GM12878 (cell line): ENCODE measurements around the gene CACNA2D1. TPM values are rescaled to one million over a fixed set of nuclear protein-coding genes. Genes with fewer than 3 reads are reported as not detected.

Experiments
- ATAC-seq: fragments of 200-7000 bp; cut with Tn5 transposase; 3 replicates; pipeline ENCODE4 v1.9.1; 2020; ENCODE audit warnings: mild to moderate bottlenecking, moderate library complexity
- BruUV-seq: library from RNA; stranded (reverse); fragments of 400-500 nt; replicated peaks from 2 replicates; lab custom pipeline; 2021; lab: Mats Ljungman, UMichigan
- CTCF ChIA-PET: fragments of 300-600 bp; sonication (Branson Sonifier 250); formaldehyde crosslinking; extraction: SDS; loops from one replicate; lab custom pipeline; 2021; ENCODE audit warnings: inconsistent platforms; lab: Yijun Ruan, JAX
- POLR2A ChIA-PET: fragments of 350-600 bp; formaldehyde crosslinking; extraction: SDS; loops from one replicate; lab custom pipeline; 2021; ENCODE audit warnings: inconsistent platforms; lab: Charles Lee
- RAD21 ChIA-PET: fragments of 300-600 bp; sonication (Branson Sonifier 250); formaldehyde crosslinking; loops from one replicate; lab custom pipeline; 2023; ENCODE audit warnings: antibody characterized with exemption; ENCODE audit not compliant: unreplicated experiment; lab: Charles Lee
- SMC1A ChIA-PET: fragments of 300-600 bp; sonication (Branson Sonifier 250); formaldehyde crosslinking; loops from one replicate; lab custom pipeline; 2023; ENCODE audit not compliant: unreplicated experiment, uncharacterized antibody; lab: Charles Lee
- DNase-seq: peaks from one replicate; pipeline ENCODE4 v3.0.0-alpha.2; 2011; ENCODE audit warnings: low read depth, low spot score
- FAIRE-seq: peaks from 3 replicates; lab custom pipeline; 2011; peaks lifted over from hg19 to GRCh38; lab: Jason Lieb, UNC
- H2AFZ ChIP-seq: 2 replicates; pipeline ENCODE4 v1.6.0; 2011; ENCODE audit warnings: low read depth, low read length, control low read depth; ENCODE audit not compliant: control insufficient read depth
- H3K27ac ChIP-seq: 2 replicates; pipeline ENCODE4 v1.5.1; 2011; ENCODE audit warnings: control low read depth; ENCODE audit not compliant: control insufficient read depth, insufficient read depth
- H3K27me3 ChIP-seq, 2 experiments: replicated peaks in 1 of 2; 2 replicates each; pipeline versions ENCODE4 v1.6.0 to v1.6.1; 2011; ENCODE audit warnings: low read length in 1 of 2; ENCODE audit not compliant: control insufficient read depth in 2 of 2, insufficient read depth in 2 of 2
- H3K36me3 ChIP-seq, 2 experiments: 2 replicates each; pipeline ENCODE4 v1.5.1; 2011; ENCODE audit warnings: low read length in 1 of 2; ENCODE audit not compliant: control insufficient read depth in 2 of 2, insufficient read depth in 2 of 2
- H3K4me1 ChIP-seq: 2 replicates; pipeline ENCODE4 v1.6.1; 2011; ENCODE audit warnings: mild to moderate bottlenecking, low read length, moderate library complexity, mixed read lengths; ENCODE audit not compliant: control insufficient read depth, insufficient read depth
- H3K4me2 ChIP-seq: 2 replicates; pipeline ENCODE4 v1.6.0; 2011; ENCODE audit warnings: control low read depth; ENCODE audit not compliant: control insufficient read depth, insufficient read depth
- H3K4me3 ChIP-seq: fragments of 200-600 bp; sonication (generic); 2 replicates; pipeline ENCODE4 v1.5.1; 2016
- H3K79me2 ChIP-seq: 2 replicates; pipeline ENCODE4 v1.6.0; 2011; ENCODE audit warnings: low read length; ENCODE audit not compliant: control insufficient read depth, insufficient read depth
- H3K9ac ChIP-seq: 2 replicates; pipeline ENCODE4 v1.8.0; 2011; ENCODE audit warnings: low read length, control low read depth, mixed read lengths; ENCODE audit not compliant: control insufficient read depth, insufficient read depth
- H3K9me3 ChIP-seq: replicated peaks from 3 replicates; pipeline ENCODE4 v1.5.1; 2011; ENCODE audit warnings: mild to moderate bottlenecking, low read length; ENCODE audit not compliant: control insufficient read depth, insufficient read depth
- H4K20me1 ChIP-seq: 2 replicates; pipeline ENCODE4 v1.6.0; 2011; ENCODE audit not compliant: control insufficient read depth, insufficient read depth
- DPF2 ChIP-seq: fragments of 450-650 bp; IDR thresholded peaks from 2 replicates; pipeline ENCODE4 v1.6.1; 2017; ENCODE audit warnings: mild to moderate bottlenecking
- EED ChIP-seq: sonication (generic); IDR thresholded peaks from 2 replicates; pipeline ENCODE4 v1.6.1; 2016; ENCODE audit warnings: antibody characterized with exemption, low read depth
- EP300 ChIP-seq, 2 experiments: fragments of 150-350 bp in 1 of 2; IDR thresholded peaks; 2 replicates each; pipeline ENCODE4 v1.6.1; 2011 to 2012; ENCODE audit warnings: low read depth in 2 of 2, low read length in 2 of 2, borderline replicate concordance in 1 of 2, improper control_type of control experiment in 1 of 2, inconsistent platforms in 1 of 2; ENCODE audit not compliant: control insufficient read depth in 1 of 2
- EZH2 ChIP-seq: IDR thresholded peaks from 2 replicates; pipeline ENCODE4 v1.6.1; 2012; ENCODE audit warnings: low read depth, mild to moderate bottlenecking, control low read depth, inconsistent platforms, low read length, borderline replicate concordance; ENCODE audit not compliant: control insufficient read depth
- GATAD2B ChIP-seq: fragments of 450-650 bp; conservative IDR thresholded peaks from 2 replicates; pipeline ENCODE4 v1.6.1; 2017; ENCODE audit warnings: low read depth, mild to moderate bottlenecking, moderate library complexity
- HCFC1 ChIP-seq: fragments of 150-350 bp; IDR thresholded peaks from 2 replicates; pipeline ENCODE4 v1.6.1; 2014; ENCODE audit warnings: low read length
- IKZF1 ChIP-seq: fragments of 450-650 bp; conservative IDR thresholded peaks from 2 replicates; pipeline ENCODE4 v1.6.1; 2017; ENCODE audit warnings: antibody characterized with exemption, mild to moderate bottlenecking
- MEF2A ChIP-seq: IDR thresholded peaks from 2 replicates; pipeline ENCODE4 v1.6.1; 2011; ENCODE audit warnings: low read depth, mild to moderate bottlenecking, low read length, moderate library complexity; ENCODE audit not compliant: insufficient read depth
- NFIC ChIP-seq: IDR thresholded peaks from 2 replicates; pipeline ENCODE4 v1.6.1; 2012; ENCODE audit warnings: low read depth, mild to moderate bottlenecking, inconsistent platforms, low read length, moderate library complexity
- NFXL1 ChIP-seq: fragments of 450-650 bp; IDR thresholded peaks from 2 replicates; pipeline ENCODE4 v1.6.1; 2017; ENCODE audit warnings: antibody characterized with exemption, mild to moderate bottlenecking, borderline replicate concordance
- NR2C1 ChIP-seq: fragments of 450-650 bp; IDR thresholded peaks from 2 replicates; pipeline ENCODE4 v1.6.1; 2017; ENCODE audit warnings: antibody characterized with exemption, mild to moderate bottlenecking, moderate library complexity
- SRF ChIP-seq, 2 experiments: IDR thresholded peaks; 2 replicates each; pipeline ENCODE4 v1.6.1; 2011; ENCODE audit warnings: low read depth in 2 of 2, low read length in 2 of 2, mild to moderate bottlenecking in 1 of 2, moderate library complexity in 1 of 2
- TCF7 ChIP-seq: IDR thresholded peaks from 2 replicates; pipeline ENCODE4 v1.6.1; 2014; ENCODE audit warnings: antibody characterized with exemption, borderline replicate concordance
- ZBED1 ChIP-seq: IDR thresholded peaks from 2 replicates; pipeline ENCODE4 v1.6.1; 2016; ENCODE audit warnings: borderline replicate concordance
- ZNF217 ChIP-seq: fragments of 450-650 bp; IDR thresholded peaks from 2 replicates; pipeline ENCODE4 v1.6.1; 2017; ENCODE audit warnings: antibody characterized with exemption, mild to moderate bottlenecking
- ZNF384 ChIP-seq: IDR thresholded peaks from 2 replicates; pipeline ENCODE4 v1.6.1; 2012; ENCODE audit warnings: low read depth, mild to moderate bottlenecking, low read length, improper control_type of control experiment, borderline replicate concordance
- ZNF622 ChIP-seq: fragments of 450-650 bp; IDR thresholded peaks from 2 replicates; pipeline ENCODE4 v1.6.1; 2017; ENCODE audit warnings: mild to moderate bottlenecking, inconsistent platforms
- in situ Hi-C: fragments of 300-500 bp; cut with MboI; formaldehyde crosslinking; loops from 9 replicates; pipeline ENCODE4 v1.14.3; 2018; ENCODE audit warnings: mixed read lengths
- intact Hi-C: fragments of 100-400 bp; cut with micrococcal nuclease; formaldehyde crosslinking; loops from one replicate; pipeline ENCODE4 v1.14.2; 2022; ENCODE audit not compliant: unreplicated experiment
- polyA plus RNA-seq, 11 experiments: library from polyadenylated mRNA; depleted of rRNA in 4 of 11; unstranded in 6 of 11; stranded (reverse) in 5 of 11; fragments of >200 nt; fragmentation: Nextera tagmentation in 4 of 11; fragmentation: Illumina TruSeq in 1 of 11; extraction: Ambion mirVana in 4 of 11; extraction: Trizol in 1 of 11; gene quantifications; 1 replicate in 1 of 11; 2 replicates in 10 of 11; pipeline versions ENCODE4 v1.2.1 to v1.2.3, GENCODE V29; 2011 to 2016; ENCODE audit warnings: inconsistent platforms in 2 of 11, missing spikeins in 2 of 11, low read depth in 1 of 11
- total RNA-seq, 4 experiments: library from RNA; depleted of rRNA in 3 of 4; stranded (reverse); fragments of >200 nt in 3 of 4; fragmentation: Illumina TruSeq in 1 of 4; extraction: Trizol in 1 of 4; gene quantifications; 2 replicates each; pipeline versions ENCODE4 v1.2.1 to v1.2.3, GENCODE V29; 2013 to 2021
- TF ChIP-seq, protein P1 (sequence below): IDR thresholded peaks from 2 replicates; pipeline ENCODE4 v1.6.1; 2011; ENCODE audit warnings: low read depth, low read length, improper control_type of control experiment, borderline replicate concordance
- TF ChIP-seq, protein P2 (sequence below): IDR thresholded peaks from 2 replicates; pipeline ENCODE4 v1.6.1; 2012; ENCODE audit warnings: low read depth, low read length, improper control_type of control experiment

CACNA2D1 gene
- total and polyA plus RNA-seq, 10 of the 15 experiments (the other 5 are each of a cell fraction or from before 2014, with no cell fraction given): 0.14 to 14.8 (median 0.97) TPM

DNA sequence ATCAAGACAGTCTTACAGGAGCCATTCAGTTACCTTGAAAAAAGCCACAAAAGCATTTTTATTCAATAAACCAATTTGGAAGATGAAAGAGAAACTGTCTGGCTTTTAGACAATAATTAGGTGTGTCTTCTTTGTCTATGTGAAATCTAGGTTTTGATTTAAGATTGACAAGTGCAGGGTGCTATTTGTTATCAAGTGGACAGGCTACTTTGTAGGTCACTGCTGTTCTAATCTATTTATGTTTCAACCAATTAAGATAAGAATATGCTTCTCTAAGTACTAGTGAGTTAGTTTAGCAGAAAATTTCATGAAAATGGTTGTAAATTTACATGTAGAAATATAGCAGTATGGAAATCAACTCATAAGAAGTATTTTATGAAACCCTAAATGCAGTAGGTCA, 177.5 kb downstream of the CACNA2D1 start:
- H3K9me3 ChIP-seq: no peaks in the 10 kb centered on the region
- intact Hi-C loops (no loop called here), in situ Hi-C loops (no loop called here)
- H4K20me1 ChIP-seq: no peaks in the 10 kb centered on the region
- peak; percentile 14; the same call in 1 of the 3 replicates for ATAC-seq
- no peak for TF ChIP-seq GATAD2B
- TF ChIP-seq DPF2: no peak
- no peak for TF ChIP-seq ZNF384
- no peak for TF ChIP-seq NFIC
- TF ChIP-seq ZNF622: no peak
- no peak for TF ChIP-seq TCF7
- TF ChIP-seq EP300 (IDR thresholded peaks at IDR 0.05; ENCODE audit: borderline replicate concordance in 1 of 2, control insufficient read depth in 1 of 2, low read depth in 2 of 2, low read length in 2 of 2): no peak
- TF ChIP-seq SRF (IDR thresholded peaks at IDR 0.05; ENCODE audit: low read depth in 2 of 2, low read length in 2 of 2): no peak
- TF ChIP-seq, protein P1, sequence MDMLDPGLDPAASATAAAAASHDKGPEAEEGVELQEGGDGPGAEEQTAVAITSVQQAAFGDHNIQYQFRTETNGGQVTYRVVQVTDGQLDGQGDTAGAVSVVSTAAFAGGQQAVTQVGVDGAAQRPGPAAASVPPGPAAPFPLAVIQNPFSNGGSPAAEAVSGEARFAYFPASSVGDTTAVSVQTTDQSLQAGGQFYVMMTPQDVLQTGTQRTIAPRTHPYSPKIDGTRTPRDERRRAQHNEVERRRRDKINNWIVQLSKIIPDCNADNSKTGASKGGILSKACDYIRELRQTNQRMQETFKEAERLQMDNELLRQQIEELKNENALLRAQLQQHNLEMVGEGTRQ: no peak
- no peak for TF ChIP-seq NR2C1
- no peak for TF ChIP-seq NFXL1
- no peak for TF ChIP-seq MEF2A
- TF ChIP-seq, protein P2, sequence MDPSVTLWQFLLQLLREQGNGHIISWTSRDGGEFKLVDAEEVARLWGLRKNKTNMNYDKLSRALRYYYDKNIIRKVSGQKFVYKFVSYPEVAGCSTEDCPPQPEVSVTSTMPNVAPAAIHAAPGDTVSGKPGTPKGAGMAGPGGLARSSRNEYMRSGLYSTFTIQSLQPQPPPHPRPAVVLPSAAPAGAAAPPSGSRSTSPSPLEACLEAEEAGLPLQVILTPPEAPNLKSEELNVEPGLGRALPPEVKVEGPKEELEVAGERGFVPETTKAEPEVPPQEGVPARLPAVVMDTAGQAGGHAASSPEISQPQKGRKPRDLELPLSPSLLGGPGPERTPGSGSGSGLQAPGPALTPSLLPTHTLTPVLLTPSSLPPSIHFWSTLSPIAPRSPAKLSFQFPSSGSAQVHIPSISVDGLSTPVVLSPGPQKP: no peak
- no peak for TF ChIP-seq ZBED1
- TF ChIP-seq IKZF1: no peak
- no peak for TF ChIP-seq EED
- TF ChIP-seq EZH2: no peak
- no peak for TF ChIP-seq ZNF217
- TF ChIP-seq HCFC1: no peak
- H3K27me3 ChIP-seq: no peaks in the 10 kb centered on the region
- FAIRE-seq: no peak
- RAD21 ChIA-PET: no interaction called here
- no peak overlapping the region for H3K4me3 ChIP-seq
- H3K4me1 ChIP-seq: no peaks in the 10 kb centered on the region
- no peak overlapping the region for H3K27ac ChIP-seq
- no peaks in the 10 kb centered on the region for H3K36me3 ChIP-seq
- BruUV-seq: no TSS peak
- no peak overlapping the region for H3K4me2 ChIP-seq
- no peak overlapping the region for H2AFZ ChIP-seq
- no peaks in the 10 kb centered on the region for H3K79me2 ChIP-seq
- H3K9ac ChIP-seq: no peak overlapping the region
- DNase-seq: no peak
- POLR2A ChIA-PET: no interaction called here
- CTCF ChIA-PET: interaction anchor here (1.2 kb wide), 1 partner anchor 339 kb away, joined by 3 read pairs; no protein-coding TSS in a partner anchor
- SMC1A ChIA-PET: interaction anchor here (1.0 to 2.0 kb wide), 3 partner anchors 8 to 79 kb away, joined by 3 to 9 read pairs (median 4); no protein-coding TSS in a partner anchor
